Type B pancreatic cell (in vitro differentiated cells): Measurements from ENCODE around the gene ARL8A. TPM values are rescaled to one million over a fixed set of nuclear protein-coding genes. Genes with fewer than 3 reads are reported as not detected.
"Not testable (repeated sequence)": the region's sequence is repeated elsewhere in the genome, so short reads cannot be mapped to it uniquely, and the experiment has no call there.

Experiments used
- DNase-seq: peaks from one replicate; pipeline ENCODE4 v3.0.0; 2021; ENCODE audit warnings: mixed read lengths; ENCODE audit not compliant: unreplicated experiment; ENCODE audit errors: extremely low spot score
- H3K27ac Mint-ChIP-seq: 2 replicates; pipeline ENCODE4 v1.8.0; 2021; ENCODE audit warnings: mild to moderate bottlenecking, mixed read lengths
- H3K27me3 Mint-ChIP-seq: 2 replicates; pipeline ENCODE4 v1.8.0; 2021; ENCODE audit warnings: mixed read lengths
- H3K36me3 Mint-ChIP-seq: 2 replicates; pipeline ENCODE4 v1.8.0; 2021; ENCODE audit warnings: mixed read lengths
- H3K4me1 Mint-ChIP-seq: one replicate; pipeline ENCODE4 v1.8.0; 2021; ENCODE audit warnings: mixed read lengths; ENCODE audit not compliant: unreplicated experiment
- H3K4me3 Mint-ChIP-seq: 2 replicates; pipeline ENCODE4 v1.8.0; 2021; ENCODE audit warnings: mild to moderate bottlenecking, mixed read lengths
- H3K9me3 Mint-ChIP-seq: 2 replicates; pipeline ENCODE4 v1.8.0; 2021; ENCODE audit warnings: mixed read lengths
- total RNA-seq: library from RNA; stranded (reverse); gene quantifications from 2 replicates; pipeline ENCODE4 v1.2.1, GENCODE V29; 2021; ENCODE audit warnings: low replicate concordance
- TF ChIP-seq, protein P1 (sequence below): fragments of 200-600 bp; sonication (generic); conservative IDR thresholded peaks from 2 replicates; pipeline ENCODE4 v1.5.0; 2021; ENCODE audit warnings: antibody characterized with exemption, mild to moderate bottlenecking

ARL8A gene
- total RNA-seq, 1 donor from 2014 or later = 58.6 TPM

DNA sequence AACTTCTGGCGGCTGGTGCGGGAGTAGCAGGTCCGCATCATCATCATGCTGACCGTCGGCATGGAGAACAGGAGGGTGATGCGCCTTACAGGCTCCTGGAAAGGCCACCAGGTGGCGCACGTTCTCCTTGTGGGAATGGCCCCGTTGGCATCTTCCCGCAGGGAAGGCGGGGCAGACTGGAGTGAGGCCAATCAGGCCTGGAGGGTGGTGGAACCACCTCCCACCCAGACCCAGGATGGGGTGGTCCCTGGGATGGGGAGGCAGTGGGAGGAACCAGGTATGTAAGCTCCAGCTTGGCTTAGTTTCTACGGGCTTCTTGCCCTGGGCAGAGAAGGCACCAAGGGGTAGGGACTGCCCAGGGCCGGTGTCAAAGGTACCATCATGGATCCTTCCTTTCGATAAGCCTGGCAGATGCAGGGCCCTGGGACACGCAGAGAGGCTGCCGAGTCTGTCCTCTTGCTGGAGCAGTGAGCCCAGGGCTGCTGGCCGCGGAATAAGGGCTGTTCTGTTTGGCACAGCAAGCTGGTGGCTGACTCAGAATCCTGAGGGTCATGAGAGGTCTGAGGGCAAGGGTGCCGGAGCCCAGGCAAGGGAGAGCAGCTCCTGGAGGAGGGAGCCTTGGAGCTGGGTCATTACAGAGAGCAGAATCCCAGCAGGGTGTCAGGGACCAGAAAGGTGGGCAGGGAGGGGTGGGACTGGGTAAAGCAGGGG, 40.4 kb upstream of the ARL8A start:
- H3K27me3 Mint-ChIP-seq = peaks cover 27% of the 10 kb centered on the region
- no peak overlapping the region for H3K4me3 Mint-ChIP-seq
- no peaks in the 10 kb centered on the region for H3K36me3 Mint-ChIP-seq
- peak; percentile 85 for DNase-seq
- TF ChIP-seq, protein P1, sequence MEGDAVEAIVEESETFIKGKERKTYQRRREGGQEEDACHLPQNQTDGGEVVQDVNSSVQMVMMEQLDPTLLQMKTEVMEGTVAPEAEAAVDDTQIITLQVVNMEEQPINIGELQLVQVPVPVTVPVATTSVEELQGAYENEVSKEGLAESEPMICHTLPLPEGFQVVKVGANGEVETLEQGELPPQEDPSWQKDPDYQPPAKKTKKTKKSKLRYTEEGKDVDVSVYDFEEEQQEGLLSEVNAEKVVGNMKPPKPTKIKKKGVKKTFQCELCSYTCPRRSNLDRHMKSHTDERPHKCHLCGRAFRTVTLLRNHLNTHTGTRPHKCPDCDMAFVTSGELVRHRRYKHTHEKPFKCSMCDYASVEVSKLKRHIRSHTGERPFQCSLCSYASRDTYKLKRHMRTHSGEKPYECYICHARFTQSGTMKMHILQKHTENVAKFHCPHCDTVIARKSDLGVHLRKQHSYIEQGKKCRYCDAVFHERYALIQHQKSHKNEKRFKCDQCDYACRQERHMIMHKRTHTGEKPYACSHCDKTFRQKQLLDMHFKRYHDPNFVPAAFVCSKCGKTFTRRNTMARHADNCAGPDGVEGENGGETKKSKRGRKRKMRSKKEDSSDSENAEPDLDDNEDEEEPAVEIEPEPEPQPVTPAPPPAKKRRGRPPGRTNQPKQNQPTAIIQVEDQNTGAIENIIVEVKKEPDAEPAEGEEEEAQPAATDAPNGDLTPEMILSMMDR = peak; percentile 94
- H3K4me1 Mint-ChIP-seq = peaks cover 5% of the 10 kb centered on the region
- H3K9me3 Mint-ChIP-seq = no peaks in the 10 kb centered on the region
- no peak overlapping the region for H3K27ac Mint-ChIP-seq

DNA sequence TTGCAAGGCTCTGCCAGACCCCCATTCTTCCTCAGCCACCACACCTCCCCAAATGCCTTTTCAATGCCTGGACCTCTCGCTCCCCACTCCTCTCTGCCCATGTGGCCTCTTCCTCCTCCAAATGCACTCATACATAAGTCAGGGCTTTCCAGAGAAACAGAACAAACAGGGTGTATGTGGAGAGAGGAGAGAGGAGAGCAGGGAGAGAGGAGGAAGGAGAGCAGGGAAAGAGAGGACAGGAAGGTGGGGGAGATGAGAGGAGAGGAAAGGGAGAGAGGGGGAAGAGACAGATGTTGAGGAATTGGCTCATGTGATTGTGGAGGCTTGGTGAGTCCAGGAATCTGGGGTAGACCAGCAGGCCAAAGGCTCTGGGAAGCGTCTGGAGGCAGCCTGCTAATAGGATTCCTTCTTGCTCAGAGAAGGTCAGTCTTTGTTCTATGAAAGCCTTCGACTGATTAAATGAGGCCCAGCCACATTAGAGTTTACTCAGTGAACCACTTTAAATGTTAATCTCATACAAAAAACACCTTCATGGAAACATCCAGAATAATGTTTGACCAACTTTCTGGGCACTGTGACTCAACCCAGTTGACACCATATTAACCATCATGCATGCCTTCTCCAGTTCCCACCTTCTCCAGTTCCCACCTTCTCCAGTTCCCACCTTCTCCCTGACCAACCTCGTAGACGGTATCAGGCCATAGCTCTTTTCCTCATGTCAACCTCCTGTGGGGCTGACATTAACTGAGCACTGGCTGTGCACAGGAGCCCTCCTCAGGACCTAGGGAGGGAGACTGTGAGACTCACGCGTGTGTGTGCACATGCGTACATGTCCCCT, 37.7 kb upstream of the ARL8A start:
- no peak for DNase-seq
- H3K27me3 Mint-ChIP-seq = peaks cover 28% of the 10 kb centered on the region
- H3K4me1 Mint-ChIP-seq = peaks cover 5% of the 10 kb centered on the region
- no peak overlapping the region for H3K4me3 Mint-ChIP-seq
- TF ChIP-seq, protein P1 = no peak
- no peaks in the 10 kb centered on the region for H3K36me3 Mint-ChIP-seq
- H3K9me3 Mint-ChIP-seq = no peaks in the 10 kb centered on the region
- no peak overlapping the region for H3K27ac Mint-ChIP-seq

DNA sequence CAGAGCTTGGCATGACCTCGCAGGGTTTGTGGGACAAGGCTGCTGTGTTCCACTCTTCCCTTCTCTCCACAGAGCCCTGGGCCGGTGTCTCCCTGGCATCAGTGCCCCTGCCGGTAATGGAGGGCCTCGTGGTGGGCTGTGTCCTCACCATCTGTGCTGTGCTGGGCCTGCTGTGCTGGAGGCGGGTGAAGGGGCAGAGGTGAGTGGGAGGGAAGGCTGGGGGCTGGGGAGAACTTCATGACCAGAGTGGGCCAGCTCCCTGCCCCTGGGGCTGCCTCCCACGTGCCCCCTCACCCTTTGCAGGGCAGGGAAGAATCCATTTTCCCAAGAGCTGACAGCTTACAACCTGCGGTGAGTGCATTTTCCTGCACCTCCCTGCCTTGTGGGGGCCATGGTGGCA, 37.0 kb upstream of the ARL8A start:
- DNase-seq = no peak
- Mint-ChIP-seq H3K4me3 (no peak overlapping the region), H3K27me3 (peaks cover 24% of the 10 kb centered on the region), H3K36me3 (no peaks in the 10 kb centered on the region), H3K4me1 (peaks cover 5% of the 10 kb centered on the region), H3K9me3 (no peaks in the 10 kb centered on the region), H3K27ac (no peak overlapping the region)
- TF ChIP-seq, protein P1 = no peak

DNA sequence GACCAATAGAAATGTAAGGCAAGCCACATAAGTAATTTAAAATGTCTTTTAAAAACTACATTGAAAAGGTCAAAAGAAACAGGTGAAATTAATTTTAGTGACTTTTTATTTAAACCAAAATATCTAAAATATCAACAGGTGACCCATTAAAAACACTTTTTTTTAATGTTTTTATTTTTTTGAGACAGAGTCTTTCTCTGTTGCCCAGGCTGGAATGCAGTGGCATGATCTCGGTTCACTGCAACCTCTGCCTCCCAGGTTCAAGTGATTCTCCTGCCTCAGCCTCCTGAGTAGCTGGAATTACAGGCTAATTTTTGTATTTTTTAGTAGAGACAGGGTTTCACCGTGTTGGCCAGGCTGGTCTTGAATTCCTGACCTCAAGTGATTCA, 36.2 kb upstream of the ARL8A start:
- H3K4me1 Mint-ChIP-seq, H3K9me3 Mint-ChIP-seq, DNase-seq, H3K27ac Mint-ChIP-seq, H3K4me3 Mint-ChIP-seq, H3K36me3 Mint-ChIP-seq: not testable (repeated sequence)
- H3K27me3 Mint-ChIP-seq = peaks cover 24% of the 10 kb centered on the region

DNA sequence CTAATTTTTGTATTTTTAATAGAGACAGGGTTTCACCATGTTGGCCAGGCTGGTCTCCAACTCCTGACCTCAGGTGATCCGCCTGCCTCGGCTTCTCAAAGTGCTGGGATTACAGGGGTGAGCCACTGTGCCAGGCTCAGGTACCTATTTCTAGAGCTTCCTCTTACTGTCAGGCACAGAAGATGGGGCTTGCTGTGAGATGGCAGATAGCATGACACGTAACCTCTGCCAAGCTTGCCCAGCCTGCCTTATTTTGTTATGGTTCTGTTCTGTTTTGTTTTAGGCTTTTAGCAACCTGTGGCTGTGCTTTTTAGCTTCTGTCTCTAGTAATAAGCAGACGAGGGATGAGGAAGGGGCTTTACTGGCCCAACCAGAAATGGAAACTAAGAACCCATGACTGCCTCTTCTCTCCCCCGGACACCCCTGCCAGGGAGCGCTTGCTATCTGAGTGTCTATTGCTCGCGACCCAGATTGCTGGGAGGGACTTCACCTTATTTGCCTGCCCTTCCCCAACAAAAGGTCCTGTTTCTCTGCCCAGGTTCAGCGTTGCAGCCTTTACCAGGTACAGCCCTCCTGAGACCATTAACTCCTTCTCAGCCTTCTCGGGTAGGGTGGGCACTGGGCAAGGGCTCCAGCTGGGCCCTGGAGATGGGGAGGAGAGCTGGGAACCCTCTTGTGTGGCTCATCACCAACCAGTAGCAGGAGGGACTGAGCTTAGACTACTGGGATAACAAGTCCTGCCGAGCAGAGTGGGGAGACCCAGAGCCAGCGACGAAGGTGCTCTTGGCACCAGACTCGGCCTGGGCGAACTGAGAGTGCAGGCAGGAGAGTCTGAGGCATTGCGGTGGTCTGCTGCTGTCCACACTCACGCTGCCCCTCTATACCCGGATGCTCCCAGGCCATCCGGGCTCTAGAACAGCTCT, 35.6 kb upstream of the ARL8A start:
- H3K4me1 Mint-ChIP-seq = peaks cover 5% of the 10 kb centered on the region
- no peaks in the 10 kb centered on the region for H3K9me3 Mint-ChIP-seq
- H3K27ac Mint-ChIP-seq = no peak overlapping the region
- no peaks in the 10 kb centered on the region for H3K36me3 Mint-ChIP-seq
- TF ChIP-seq, protein P1 = no peak
- H3K27me3 Mint-ChIP-seq = peaks cover 24% of the 10 kb centered on the region
- no peak for DNase-seq
- no peak overlapping the region for H3K4me3 Mint-ChIP-seq
